Myocyte (in vitro differentiated cells): ENCODE measurements around the gene GNAI2. TPM values are rescaled to one million over a fixed set of nuclear protein-coding genes. Genes with fewer than 3 reads are reported as not detected.

Experiments used
- DNase-seq: peaks from one replicate; pipeline ENCODE4 v3.0.0-alpha.2; 2012; ENCODE audit warnings: low read depth
- polyA plus RNA-seq: library from polyadenylated mRNA; unstranded; fragments of >200 nt; gene quantifications from one replicate; pipeline ENCODE4 v1.2.1, GENCODE V29; 2012; ENCODE audit warnings: missing spikeins
- total RNA-seq: library from RNA; depleted of rRNA; stranded (reverse); fragments of >200 nt; gene quantifications from 2 replicates; pipeline ENCODE4 v1.2.3, GENCODE V29; 2014

The GNAI2 gene
- 137 and 138 TPM in 2 replicates for total RNA-seq
- 351 TPM for polyA plus RNA-seq

GRCh38 chr3:50235716-50236483 is at the start of gene GNAI2:
GNAI2 (plus strand) TSS chr3:50236204; CDS start chr3:50236336, 132 bp downstream.
- peak; percentile 99 for DNase-seq

DNA sequence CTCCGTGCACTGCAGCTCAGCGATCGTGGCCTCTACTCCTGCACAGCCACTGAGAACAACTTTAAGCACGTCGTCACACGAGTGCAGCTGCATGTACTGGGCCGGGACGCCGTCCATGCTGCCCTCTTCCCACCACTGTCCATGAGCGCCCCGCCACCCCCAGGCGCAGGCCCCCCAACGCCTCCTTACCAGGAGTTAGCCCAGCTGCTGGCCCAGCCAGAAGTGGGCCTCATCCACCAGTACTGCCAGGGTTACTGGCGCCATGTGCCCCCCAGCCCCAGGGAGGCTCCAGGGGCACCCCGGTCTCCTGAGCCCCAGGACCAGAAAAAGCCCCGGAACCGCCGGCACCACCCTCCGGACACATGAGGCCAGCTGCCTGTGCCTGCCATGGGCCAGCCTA is 48.3 kb upstream of the GNAI2 start:
- no peak for DNase-seq

GRCh38 chr3:50189274-50189673 is 46.7 kb upstream of the GNAI2 start:
- DNase-seq: peak; percentile 90

DNA sequence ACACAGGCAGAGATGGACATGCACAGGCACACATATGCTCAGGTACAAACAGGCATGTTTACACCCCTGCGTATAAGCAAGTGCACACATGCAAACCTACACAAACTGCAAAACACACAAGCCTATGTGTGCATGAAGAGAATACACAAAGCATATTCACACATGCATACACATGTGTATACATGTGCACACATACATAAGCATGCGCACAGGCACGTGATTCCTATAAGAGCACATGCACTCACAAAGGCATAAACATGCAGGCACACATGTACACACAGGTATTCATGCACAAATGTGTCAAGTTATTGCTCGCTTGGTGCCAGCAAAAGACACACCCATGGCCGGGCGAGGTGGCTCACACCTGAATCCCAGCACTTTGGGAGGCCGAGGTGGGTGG is 46.0 kb upstream of the GNAI2 start:
- no peak for DNase-seq

DNA sequence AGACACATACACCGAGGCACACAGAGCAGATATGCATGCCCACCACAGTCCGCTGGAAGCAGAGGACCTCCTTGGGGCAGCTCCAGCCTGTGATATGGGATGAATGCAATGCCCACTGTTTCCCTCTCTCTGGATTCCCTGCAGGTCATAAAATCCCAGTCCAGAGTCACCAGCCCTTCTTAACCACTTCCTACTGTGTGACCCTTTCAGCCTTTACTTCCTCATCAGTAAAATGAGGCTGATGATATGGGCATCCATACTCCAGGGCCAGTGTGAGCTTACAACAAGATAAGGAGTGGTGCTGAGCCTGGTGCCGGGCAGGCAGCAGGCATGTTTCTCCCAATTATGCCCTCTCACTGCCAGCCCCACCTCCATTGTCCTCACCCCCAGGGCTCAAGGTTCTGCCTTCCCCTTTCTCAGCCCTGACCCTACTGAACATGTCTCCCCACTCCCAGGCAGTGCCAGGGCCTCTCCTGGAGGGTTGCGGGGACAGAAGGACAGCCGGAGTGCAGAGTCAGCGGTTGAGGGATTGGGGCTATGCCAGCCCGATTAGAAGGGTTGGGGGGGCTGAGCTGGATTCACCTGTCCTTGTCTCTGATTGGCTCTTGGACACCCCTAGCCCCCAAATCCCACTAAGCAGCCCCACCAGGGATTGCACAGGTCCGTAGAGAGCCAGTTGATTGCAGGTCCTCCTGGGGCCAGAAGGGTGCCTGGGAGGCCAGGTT is 44.9 kb upstream of the GNAI2 start, which contains the start of gene GNAT1:
Gene GNAT1, plus strand, starts transcription at position 675 of the 725 bp plus-strand sequence. CDS start 116 bp downstream, outside the sequence.
- no peak for DNase-seq

- DNase-seq: no peak
Measured at GRCh38 chr3:50192124-50192523, 43.9 kb upstream of the GNAI2 start.

- DNase-seq: peak; percentile 75
Measured at GRCh38 chr3:50192689-50193141, 43.3 kb upstream of the GNAI2 start.

DNA sequence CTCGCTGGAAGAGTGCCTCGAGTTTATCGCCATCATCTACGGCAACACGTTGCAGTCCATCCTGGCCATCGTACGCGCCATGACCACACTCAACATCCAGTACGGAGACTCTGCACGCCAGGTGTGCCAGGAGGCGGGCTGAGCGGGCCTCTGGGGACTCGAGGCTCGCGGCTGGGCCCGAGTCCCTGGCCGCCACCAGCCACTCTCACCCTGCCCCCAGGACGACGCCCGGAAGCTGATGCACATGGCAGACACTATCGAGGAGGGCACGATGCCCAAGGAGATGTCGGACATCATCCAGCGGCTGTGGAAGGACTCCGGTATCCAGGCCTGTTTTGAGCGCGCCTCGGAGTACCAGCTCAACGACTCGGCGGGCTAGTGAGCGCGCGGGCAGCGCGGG is 42.7 kb upstream of the GNAI2 start:
- DNase-seq: no peak

DNA sequence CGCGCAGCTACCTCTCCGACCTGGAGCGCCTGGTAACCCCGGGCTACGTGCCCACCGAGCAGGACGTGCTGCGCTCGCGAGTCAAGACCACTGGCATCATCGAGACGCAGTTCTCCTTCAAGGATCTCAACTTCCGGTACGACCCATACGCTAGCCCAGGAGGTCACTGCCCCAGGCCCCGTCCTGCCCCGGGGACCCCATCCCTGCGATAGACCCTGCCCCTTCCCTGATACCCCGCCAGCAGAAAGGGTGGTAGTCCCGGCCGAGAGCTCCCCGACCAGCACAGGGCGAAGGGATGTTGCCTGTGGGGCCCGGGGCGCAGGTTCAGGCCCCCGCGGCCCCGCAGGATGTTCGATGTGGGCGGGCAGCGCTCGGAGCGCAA is 42.3 kb upstream of the GNAI2 start:
- DNase-seq: no peak

- peak; percentile 97 for DNase-seq
Measured at GRCh38 chr3:50194128-50194902, 41.7 kb upstream of the GNAI2 start.

- DNase-seq: no peak
Measured at GRCh38 chr3:50194903-50195500, 41.0 kb upstream of the GNAI2 start.

DNA sequence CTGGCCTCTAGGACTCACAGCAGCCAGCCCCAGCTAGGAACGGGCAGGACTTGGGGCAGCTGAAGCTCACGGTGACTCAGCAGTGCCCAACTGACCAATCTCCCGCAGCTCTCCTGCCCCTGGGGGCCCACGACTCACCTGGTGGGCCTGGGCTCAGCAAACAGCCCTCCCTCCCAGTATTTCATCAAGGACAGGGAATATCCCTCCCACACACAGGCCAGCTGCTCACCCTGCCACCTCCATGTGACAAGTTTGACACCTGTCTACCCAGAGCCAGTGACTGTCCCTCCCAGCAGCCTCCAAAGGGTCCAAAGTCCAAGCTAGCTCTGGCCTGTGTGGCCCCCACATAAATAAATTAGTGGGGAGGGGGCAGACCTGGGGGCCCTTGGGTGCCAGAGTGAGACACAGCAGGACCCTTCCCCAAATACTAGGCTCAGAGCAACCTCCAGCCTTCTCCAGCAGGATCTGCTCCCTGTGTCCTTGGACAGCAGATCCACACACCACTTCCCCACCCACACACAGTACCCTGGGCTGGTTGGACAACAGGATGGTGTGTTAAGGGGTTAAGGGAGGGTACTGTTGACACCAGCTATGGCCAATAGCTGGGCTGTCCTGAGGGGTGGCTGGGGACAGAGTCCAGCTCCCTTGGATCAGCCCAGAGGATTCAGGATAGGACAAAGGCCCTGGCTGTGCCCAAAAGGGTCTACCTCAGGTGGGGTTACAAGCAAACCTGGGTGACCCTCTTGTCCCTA is 40.3 kb upstream of the GNAI2 start:
- DNase-seq: peak; percentile 76

DNA sequence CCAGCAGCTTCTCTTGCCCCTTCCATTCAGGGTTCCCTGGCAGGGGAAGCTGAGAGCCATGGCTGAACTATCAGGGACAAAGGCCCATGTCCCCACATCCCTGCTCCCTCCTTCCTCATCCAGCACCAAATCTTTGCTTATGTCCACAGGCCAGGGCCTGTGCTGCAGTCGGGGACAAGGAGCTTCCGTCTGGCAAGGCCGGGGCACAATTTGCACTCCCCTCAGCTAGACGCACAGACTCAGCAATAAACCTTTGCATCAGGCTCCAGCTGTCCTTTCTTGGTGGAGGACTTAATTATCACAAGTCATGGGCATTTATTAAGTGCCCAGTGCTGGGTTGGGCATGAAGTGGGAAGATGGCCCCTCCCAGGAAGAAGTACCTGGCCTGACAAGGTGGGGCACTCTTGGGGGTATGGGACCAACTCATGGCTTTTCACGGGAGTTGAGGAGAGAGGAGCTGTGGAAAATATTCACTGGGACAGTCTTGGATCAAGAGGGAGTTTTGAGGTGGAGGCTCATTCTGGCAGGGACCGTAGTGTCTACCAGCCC is 39.7 kb upstream of the GNAI2 start:
- no peak for DNase-seq

GRCh38 chr3:50201573-50202315 is 34.3 kb upstream of the GNAI2 start:
- no peak for DNase-seq

DNA sequence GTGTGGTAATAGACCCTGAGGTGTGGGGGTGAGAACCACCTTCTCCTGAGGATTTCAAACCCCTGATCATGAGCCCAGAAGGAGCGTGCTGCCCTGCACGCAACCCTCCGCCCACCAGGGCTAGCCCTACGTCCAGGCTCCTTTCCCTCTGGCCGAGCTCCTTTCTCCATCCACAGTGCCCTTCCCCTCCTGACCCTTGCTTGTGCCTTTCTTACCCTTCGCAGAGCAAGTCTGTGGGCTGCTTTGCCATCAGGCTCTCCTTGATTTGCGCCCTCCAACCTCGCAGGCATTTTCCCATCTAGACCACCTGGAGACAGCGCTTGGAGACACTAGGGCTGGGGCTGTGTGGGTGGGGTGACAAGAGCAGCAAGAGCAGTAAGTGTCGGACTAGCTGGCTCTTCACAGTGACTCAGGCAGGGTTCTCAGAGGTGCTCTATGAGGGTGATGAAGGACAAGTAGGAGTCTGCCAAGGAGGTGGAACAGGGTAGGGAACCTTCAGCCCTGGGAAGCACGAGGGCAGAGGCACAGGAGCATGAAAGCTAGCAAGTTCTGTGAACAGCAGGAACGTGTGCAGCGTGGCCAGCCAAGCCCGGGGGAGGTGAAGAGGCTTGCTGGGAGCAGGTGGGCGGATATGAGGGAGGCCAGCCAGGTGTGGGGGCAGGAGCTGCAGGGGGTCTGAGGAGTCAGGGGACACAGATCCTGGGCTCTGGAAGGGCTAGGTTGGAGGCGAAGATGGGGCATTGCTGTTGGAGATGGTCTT is 33.5 kb upstream of the GNAI2 start:
- no peak for DNase-seq

- peak; percentile 97 for DNase-seq
Measured at GRCh38 chr3:50203113-50203808, 32.7 kb upstream of the GNAI2 start.

DNA sequence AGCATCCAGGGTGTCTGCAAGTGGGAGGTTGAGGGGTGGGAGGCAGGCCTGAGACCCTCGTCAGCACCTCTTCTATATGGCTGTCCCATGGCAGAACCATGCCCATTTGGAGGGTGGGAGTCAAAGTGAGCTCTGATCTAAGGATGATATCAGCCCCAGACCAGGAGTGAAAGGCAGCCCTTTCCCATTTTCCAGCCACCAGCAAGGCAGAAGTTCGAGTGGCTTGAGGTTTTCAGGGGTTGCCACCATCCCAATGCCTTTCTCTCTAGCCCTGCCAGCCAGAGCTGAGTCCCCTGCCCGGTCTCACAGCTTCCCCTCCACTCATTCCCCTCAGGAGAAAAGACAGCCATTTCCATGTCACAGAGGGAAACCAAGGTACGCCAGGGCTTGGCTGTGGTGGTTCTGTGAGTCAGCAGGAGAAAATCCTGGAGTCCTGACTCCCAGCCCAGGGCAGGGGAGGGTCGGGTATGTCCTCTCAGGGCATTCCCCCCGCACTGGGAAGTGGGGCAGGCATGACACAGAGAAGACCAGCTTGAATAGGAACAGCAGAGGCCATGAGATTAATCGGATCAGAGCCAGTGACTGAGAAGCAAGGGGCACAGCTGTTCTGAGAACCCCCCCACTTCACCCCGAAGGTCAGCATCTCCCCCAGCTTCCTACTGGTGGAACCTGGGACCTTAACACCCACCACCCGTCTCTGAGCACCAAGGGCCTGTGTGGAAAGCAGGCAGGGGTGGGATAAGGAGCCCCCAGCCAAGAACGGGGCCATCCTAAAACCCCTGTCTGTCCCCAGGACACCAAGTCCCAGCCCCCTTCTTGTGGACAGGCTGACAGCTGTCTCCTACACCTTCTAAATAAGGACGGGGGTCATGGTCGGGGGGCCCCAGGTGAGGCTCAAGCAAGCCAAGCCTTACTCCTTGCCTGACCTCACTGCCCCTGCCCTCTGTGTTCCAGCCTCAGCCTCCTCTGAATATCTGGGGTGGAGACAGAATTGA is 31.9 kb upstream of the GNAI2 start:
- peak; percentile 68 for DNase-seq
